ENCODE data around the gene SHPK. TPM values are rescaled to one million over a fixed set of nuclear protein-coding genes. Genes with fewer than 3 reads are reported as not detected.
A peak's percentile ranks its signal among the peaks of the same experiment; 100 is the strongest.

Gene SHPK
- total and polyA plus RNA-seq, 8 donors: 10.4 to 16.8 (median 13.8) TPM

- no peaks in the 10 kb centered on the region for H3K9me3 ChIP-seq
- intact Hi-C loops (cut with DNase I): no loop called here
- TF ChIP-seq CTCF (IDR thresholded peaks at IDR 0.05): no peak
- H3K4me3 ChIP-seq: no peak overlapping the region
- ATAC-seq (no peak), DNase-seq (peak in 1 of 4 donors; percentile 64)
- H3K4me1 ChIP-seq: peaks cover 0 to 17% of the 10 kb centered on the region in 2 donors
- no peaks in the 10 kb centered on the region for H3K27me3 ChIP-seq
- peaks cover 0 to 45% of the 10 kb centered on the region in 2 donors for H3K36me3 ChIP-seq
- no peak overlapping the region for H3K27ac ChIP-seq
These were observed 20.9 kb upstream of the SHPK start for GRCh38 chr17:3656755-3657587.

GRCh38 chr17:3656353-3656752 lies 20.3 kb upstream of the SHPK start:
- TF ChIP-seq CTCF (IDR thresholded peaks at IDR 0.05): no peak
- Histone ChIP-seq H3K4me1 (peaks cover 0 to 17% of the 10 kb centered on the region in 2 donors), H3K27ac (no peak overlapping the region), H3K27me3 (no peaks in the 10 kb centered on the region), H3K36me3 (peaks cover 0 to 42% of the 10 kb centered on the region in 2 donors), H3K9me3 (no peaks in the 10 kb centered on the region), H3K4me3 (no peak overlapping the region)
- no peak for DNase-seq
- ATAC-seq: no peak
- intact Hi-C loops (cut with DNase I): no loop called here

- Histone ChIP-seq H3K36me3 (peaks cover 0 to 36% of the 10 kb centered on the region in 2 donors), H3K9me3 (no peaks in the 10 kb centered on the region), H3K27me3 (no peaks in the 10 kb centered on the region), H3K27ac (no peak overlapping the region), H3K4me1 (peaks cover 0 to 17% of the 10 kb centered on the region in 2 donors), H3K4me3 (no peak overlapping the region)
- ATAC-seq: no peak
- DNase-seq: no peak
- no peak for TF ChIP-seq CTCF (IDR thresholded peaks at IDR 0.05)
- intact Hi-C loops (cut with DNase I): no loop called here
These were observed 19.7 kb upstream of the SHPK start for GRCh38 chr17:3655766-3656165.

GRCh38 chr17:3647769-3648555 lies 11.9 kb upstream of the SHPK start:
- Histone ChIP-seq H3K36me3 (peaks cover 0 to 60% of the 10 kb centered on the region in 2 donors), H3K4me3 (no peak overlapping the region), H3K9me3 (no peaks in the 10 kb centered on the region), H3K4me1 (no peaks in the 10 kb centered on the region), H3K27ac (no peak overlapping the region), H3K27me3 (no peaks in the 10 kb centered on the region)
- intact Hi-C loops (cut with DNase I): no loop called here
- peak in 2 of 4 donors; percentile 59 to 82 for DNase-seq
- peak in 1 of 2 donors; percentile 33 for TF ChIP-seq CTCF (IDR thresholded peaks at IDR 0.05)
- peak; percentile 89 for ATAC-seq

GRCh38 chr17:3647251-3647650 lies 11.2 kb upstream of the SHPK start:
- ATAC-seq: no peak
- no peak overlapping the region for H3K4me3 ChIP-seq
- no peak for DNase-seq
- TF ChIP-seq CTCF (IDR thresholded peaks at IDR 0.05): no peak
- no peaks in the 10 kb centered on the region for H3K4me1 ChIP-seq
- no peaks in the 10 kb centered on the region for H3K27me3 ChIP-seq
- H3K27ac ChIP-seq: no peak overlapping the region
- H3K36me3 ChIP-seq: peaks cover 0 to 60% of the 10 kb centered on the region in 2 donors
- no peaks in the 10 kb centered on the region for H3K9me3 ChIP-seq
- intact Hi-C loops (cut with DNase I): no loop called here

Measured in left lung (tissue), 10 donors.